HepG2 (cell line): ENCODE results near the gene SLC44A4. TPM values are rescaled to one million over a fixed set of nuclear protein-coding genes. Genes with fewer than 3 reads are reported as not detected.

Experiments used
- ESRRA ChIP-seq: sonication (generic); formaldehyde crosslinking; IDR thresholded peaks from 2 replicates; pipeline ENCODE4 v1.5.1; 2020; ENCODE audit warnings: mild to moderate bottlenecking, low read depth, missing genetic modification reagents
- ETV5 ChIP-seq: IDR thresholded peaks from 2 replicates; pipeline ENCODE4 v1.6.1; 2018; ENCODE audit warnings: missing biosample characterization, missing genetic modification reagents, inconsistent platforms, borderline replicate concordance
- ISL2 ChIP-seq: sonication (generic); formaldehyde crosslinking; IDR thresholded peaks from 2 replicates; pipeline ENCODE4 v1.5.0; 2020; ENCODE audit warnings: missing genetic modification reagents
- MBD4 ChIP-seq: IDR thresholded peaks from 2 replicates; pipeline ENCODE4 v1.6.1; 2012; ENCODE audit warnings: low read length, inconsistent platforms, borderline replicate concordance
- MIXL1 ChIP-seq: IDR thresholded peaks from 2 replicates; pipeline ENCODE4 v1.6.1; 2016
- PHF21A ChIP-seq: sonication (generic); formaldehyde crosslinking; IDR thresholded peaks from 2 replicates; pipeline ENCODE4 v1.5.0; 2020; ENCODE audit warnings: mild to moderate bottlenecking, missing genetic modification reagents
- REL ChIP-seq: sonication (generic); formaldehyde crosslinking; conservative IDR thresholded peaks from 2 replicates; pipeline ENCODE4 v1.8.0; 2022; ENCODE audit warnings: mild to moderate bottlenecking, missing genetic modification reagents, moderate library complexity
- TGIF2 ChIP-seq: IDR thresholded peaks from 2 replicates; pipeline ENCODE4 v1.6.1; 2016; ENCODE audit warnings: control low read depth, missing compliant biosample characterization
- ZBTB42 ChIP-seq: sonication (generic); formaldehyde crosslinking; IDR thresholded peaks from 2 replicates; pipeline ENCODE4 v1.5.0; 2020; ENCODE audit warnings: mild to moderate bottlenecking, missing genetic modification reagents
- ZMAT3 ChIP-seq: sonication (generic); formaldehyde crosslinking; conservative IDR thresholded peaks from 2 replicates; pipeline ENCODE4 v1.7.0; 2021; ENCODE audit warnings: missing genetic modification reagents
- ZNF331 ChIP-seq: sonication (generic); formaldehyde crosslinking; IDR thresholded peaks from 2 replicates; pipeline ENCODE4 v1.4.0; 2020; ENCODE audit warnings: missing genetic modification reagents
- ZNF431 ChIP-seq: sonication (generic); formaldehyde crosslinking; IDR thresholded peaks from 2 replicates; pipeline ENCODE4 v1.9.0; 2022; ENCODE audit warnings: missing genetic modification reagents, low read depth, mild to moderate bottlenecking, borderline replicate concordance
- ZNF563 ChIP-seq: sonication (generic); formaldehyde crosslinking; IDR thresholded peaks from 2 replicates; pipeline ENCODE4 v1.8.0; 2022; ENCODE audit warnings: mild to moderate bottlenecking, moderate library complexity, missing genetic modification reagents
- polyA plus RNA-seq, 8 experiments: library from polyadenylated mRNA; depleted of rRNA in 3 of 8; stranded (reverse) in 7 of 8; unstranded in 1 of 8; fragments of >200 nt; fragmentation: Illumina TruSeq in 4 of 8; extraction: Trizol in 4 of 8; gene quantifications; 2 replicates each; pipeline versions ENCODE4 v1.2.1 to v1.2.3, GENCODE V29; 2011 to 2016; ENCODE audit warnings: low read depth in 4 of 8, missing spikeins in 1 of 8, mixed read lengths in 1 of 8; ENCODE audit not compliant: insufficient read depth in 1 of 8
- total RNA-seq, 5 experiments: library from RNA; depleted of rRNA; stranded (reverse); fragments of >200 nt; fragmentation: Illumina TruSeq; extraction: Trizol; gene quantifications; 2 replicates each; pipeline ENCODE4 v1.2.3, GENCODE V29; 2016; ENCODE audit warnings: low read depth in 1 of 5
- TF ChIP-seq, protein P1 (sequence below), 2 experiments: sonication (generic) in 1 of 2; formaldehyde crosslinking in 1 of 2; IDR thresholded peaks; 2 replicates each; pipeline versions ENCODE4 v1.5.1 to v1.6.1; 2011 to 2020; ENCODE audit warnings: borderline replicate concordance in 1 of 2, low read depth in 1 of 2, low read length in 1 of 2, mild to moderate bottlenecking in 1 of 2, missing genetic modification reagents in 1 of 2, moderate library complexity in 1 of 2
- TF ChIP-seq, protein P2 (sequence below): IDR thresholded peaks from 2 replicates; pipeline ENCODE4 v1.6.1; 2016; ENCODE audit warnings: missing compliant biosample characterization, missing genetic modification reagents, borderline replicate concordance
- TF ChIP-seq, protein P3 (sequence below): IDR thresholded peaks from 2 replicates; pipeline ENCODE4 v1.6.1; 2016; ENCODE audit warnings: low read depth
- TF ChIP-seq, protein P4 (sequence below): sonication (generic); formaldehyde crosslinking; IDR thresholded peaks from 2 replicates; pipeline ENCODE4 v1.8.0; 2022; ENCODE audit warnings: mild to moderate bottlenecking, missing genetic modification reagents, borderline replicate concordance
- TF ChIP-seq, protein P5 (sequence below): sonication (generic); formaldehyde crosslinking; IDR thresholded peaks from 2 replicates; pipeline ENCODE4 v1.5.1; 2020; ENCODE audit warnings: mild to moderate bottlenecking, moderate library complexity, missing genetic modification reagents
- TF ChIP-seq, protein P6 (sequence below): sonication (generic); formaldehyde crosslinking; IDR thresholded peaks from 2 replicates; pipeline ENCODE4 v1.4.0; 2020; ENCODE audit warnings: mild to moderate bottlenecking, missing genetic modification reagents

The SLC44A4 gene
- total and polyA plus RNA-seq, 2 of the 13 experiments (the other 11 are each of a cell fraction or from before 2014, with no cell fraction given) = 3.5 to 5.9 TPM

DNA sequence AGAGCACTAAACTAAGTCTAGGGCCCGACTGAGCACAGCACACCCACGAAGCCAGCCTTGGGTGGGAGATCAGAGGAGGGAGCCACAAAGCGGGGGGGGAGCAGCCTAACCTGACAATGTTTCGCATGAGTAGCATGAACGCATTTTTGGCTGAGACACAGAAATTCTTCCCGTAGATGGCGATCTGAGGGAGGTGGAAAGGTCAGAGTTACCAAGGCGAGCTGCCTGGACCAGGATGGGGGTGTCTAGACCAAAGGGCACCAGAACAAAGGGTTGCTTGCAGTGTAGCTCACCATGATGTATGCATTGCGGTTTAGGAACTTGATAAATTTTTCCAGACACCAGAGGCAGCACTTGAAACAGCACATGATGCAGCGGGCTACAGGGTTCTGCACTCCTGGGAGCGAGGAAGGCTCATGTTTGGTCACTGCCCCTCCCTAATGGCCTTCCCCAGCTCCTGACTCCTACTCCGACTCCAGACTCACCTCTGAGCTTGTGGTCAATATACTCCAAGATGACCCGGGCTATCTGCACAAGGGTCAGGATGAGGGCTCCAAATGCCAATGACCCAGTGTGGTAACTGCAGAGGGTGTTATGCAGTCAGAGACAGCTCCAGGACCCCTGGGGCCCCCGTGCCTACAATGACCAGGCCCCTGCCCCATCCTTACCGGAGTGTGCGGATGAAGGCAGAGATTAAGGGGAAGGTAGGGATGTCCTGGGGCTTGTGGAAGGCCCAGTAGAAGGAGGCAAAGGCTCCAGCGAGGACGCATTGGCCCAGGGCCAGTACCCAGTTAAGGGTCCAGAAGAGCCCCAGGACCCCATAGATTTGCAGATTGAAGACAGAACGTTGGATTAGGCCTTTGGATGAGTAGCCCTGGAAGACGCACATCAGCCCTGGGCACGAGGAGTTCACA lies 13.3 kb downstream of the SLC44A4 start (continued):
- TF ChIP-seq, protein P1, sequence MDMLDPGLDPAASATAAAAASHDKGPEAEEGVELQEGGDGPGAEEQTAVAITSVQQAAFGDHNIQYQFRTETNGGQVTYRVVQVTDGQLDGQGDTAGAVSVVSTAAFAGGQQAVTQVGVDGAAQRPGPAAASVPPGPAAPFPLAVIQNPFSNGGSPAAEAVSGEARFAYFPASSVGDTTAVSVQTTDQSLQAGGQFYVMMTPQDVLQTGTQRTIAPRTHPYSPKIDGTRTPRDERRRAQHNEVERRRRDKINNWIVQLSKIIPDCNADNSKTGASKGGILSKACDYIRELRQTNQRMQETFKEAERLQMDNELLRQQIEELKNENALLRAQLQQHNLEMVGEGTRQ (IDR thresholded peaks at IDR 0.05; ENCODE audit: low read depth, low read length) = peak; percentile 54
- TF ChIP-seq, protein P1 (CRISPR knock-in tag; IDR thresholded peaks at IDR 0.05; ENCODE audit: borderline replicate concordance) = 0 out of 2 replicates have a peak, but pooled peaks have one; percentile 62
- TF ChIP-seq MIXL1 = peak; percentile 84; the same call in 1 of the 2 replicates
- TF ChIP-seq, protein P2, sequence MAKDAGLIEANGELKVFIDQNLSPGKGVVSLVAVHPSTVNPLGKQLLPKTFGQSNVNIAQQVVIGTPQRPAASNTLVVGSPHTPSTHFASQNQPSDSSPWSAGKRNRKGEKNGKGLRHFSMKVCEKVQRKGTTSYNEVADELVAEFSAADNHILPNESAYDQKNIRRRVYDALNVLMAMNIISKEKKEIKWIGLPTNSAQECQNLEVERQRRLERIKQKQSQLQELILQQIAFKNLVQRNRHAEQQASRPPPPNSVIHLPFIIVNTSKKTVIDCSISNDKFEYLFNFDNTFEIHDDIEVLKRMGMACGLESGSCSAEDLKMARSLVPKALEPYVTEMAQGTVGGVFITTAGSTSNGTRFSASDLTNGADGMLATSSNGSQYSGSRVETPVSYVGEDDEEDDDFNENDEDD = peak; percentile 64; the same call in 1 of the 2 replicates
- TF ChIP-seq, protein P3, sequence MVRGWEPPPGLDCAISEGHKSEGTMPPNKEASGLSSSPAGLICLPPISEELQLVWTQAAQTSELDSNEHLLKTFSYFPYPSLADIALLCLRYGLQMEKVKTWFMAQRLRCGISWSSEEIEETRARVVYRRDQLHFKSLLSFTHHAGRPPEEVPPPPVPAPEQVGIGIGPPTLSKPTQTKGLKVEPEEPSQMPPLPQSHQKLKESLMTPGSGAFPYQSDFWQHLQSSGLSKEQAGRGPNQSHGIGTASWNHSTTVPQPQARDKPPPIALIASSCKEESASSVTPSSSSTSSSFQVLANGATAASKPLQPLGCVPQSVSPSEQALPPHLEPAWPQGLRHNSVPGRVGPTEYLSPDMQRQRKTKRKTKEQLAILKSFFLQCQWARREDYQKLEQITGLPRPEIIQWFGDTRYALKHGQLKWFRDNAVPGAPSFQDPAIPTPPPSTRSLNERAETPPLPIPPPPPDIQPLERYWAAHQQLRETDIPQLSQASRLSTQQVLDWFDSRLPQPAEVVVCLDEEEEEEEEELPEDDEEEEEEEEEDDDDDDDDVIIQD (CRISPR knock-in tag) = peak; percentile 63
- TF ChIP-seq, protein P4, sequence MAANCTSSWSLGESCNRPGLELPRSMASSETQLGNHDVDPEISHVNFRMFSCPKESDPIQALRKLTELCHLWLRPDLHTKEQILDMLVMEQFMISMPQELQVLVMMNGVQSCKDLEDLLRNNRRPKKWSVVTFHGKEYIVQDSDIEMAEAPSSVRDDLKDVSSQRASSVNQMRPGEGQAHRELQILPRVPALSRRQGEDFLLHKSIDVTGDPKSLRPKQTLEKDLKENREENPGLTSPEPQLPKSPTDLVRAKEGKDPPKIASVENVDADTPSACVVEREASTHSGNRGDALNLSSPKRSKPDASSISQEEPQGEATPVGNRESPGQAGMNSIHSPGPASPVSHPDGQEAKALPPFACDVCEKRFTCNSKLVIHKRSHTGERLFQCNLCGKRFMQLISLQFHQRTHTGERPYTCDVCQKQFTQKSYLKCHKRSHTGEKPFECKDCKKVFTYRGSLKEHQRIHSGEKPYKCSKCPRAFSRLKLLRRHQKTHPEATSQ = peak; percentile 61
- TF ChIP-seq ZBTB42 = 0 out of 2 replicates have a peak, but pooled peaks have one; percentile 78
- TF ChIP-seq, protein P5, sequence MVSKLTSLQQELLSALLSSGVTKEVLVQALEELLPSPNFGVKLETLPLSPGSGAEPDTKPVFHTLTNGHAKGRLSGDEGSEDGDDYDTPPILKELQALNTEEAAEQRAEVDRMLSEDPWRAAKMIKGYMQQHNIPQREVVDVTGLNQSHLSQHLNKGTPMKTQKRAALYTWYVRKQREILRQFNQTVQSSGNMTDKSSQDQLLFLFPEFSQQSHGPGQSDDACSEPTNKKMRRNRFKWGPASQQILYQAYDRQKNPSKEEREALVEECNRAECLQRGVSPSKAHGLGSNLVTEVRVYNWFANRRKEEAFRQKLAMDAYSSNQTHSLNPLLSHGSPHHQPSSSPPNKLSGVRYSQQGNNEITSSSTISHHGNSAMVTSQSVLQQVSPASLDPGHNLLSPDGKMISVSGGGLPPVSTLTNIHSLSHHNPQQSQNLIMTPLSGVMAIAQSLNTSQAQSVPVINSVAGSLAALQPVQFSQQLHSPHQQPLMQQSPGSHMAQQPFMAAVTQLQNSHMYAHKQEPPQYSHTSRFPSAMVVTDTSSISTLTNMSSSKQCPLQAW (CRISPR knock-in tag) = 0 out of 2 replicates have a peak, but pooled peaks have one; percentile 31
- TF ChIP-seq MBD4 = no peak
- TF ChIP-seq ESRRA = peak; percentile 59; the same call in 1 of the 2 replicates
- TF ChIP-seq PHF21A (CRISPR knock-in tag) = peak; percentile 96
- 0 out of 2 replicates have a peak, but pooled peaks have one; percentile 65 for TF ChIP-seq ZNF431
- TF ChIP-seq, protein P6, sequence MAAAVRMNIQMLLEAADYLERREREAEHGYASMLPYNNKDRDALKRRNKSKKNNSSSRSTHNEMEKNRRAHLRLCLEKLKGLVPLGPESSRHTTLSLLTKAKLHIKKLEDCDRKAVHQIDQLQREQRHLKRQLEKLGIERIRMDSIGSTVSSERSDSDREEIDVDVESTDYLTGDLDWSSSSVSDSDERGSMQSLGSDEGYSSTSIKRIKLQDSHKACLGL (CRISPR knock-in tag) = no peak
- no peak for TF ChIP-seq REL (CRISPR knock-in tag)
- peak; percentile 47 for TF ChIP-seq ETV5 (CRISPR knock-in tag)
- TF ChIP-seq ISL2 (CRISPR knock-in tag) = peak; percentile 89
- TF ChIP-seq ZNF563 = no peak
- TF ChIP-seq ZNF331 (CRISPR knock-in tag) = peak; percentile 94
- 0 out of 2 replicates have a peak, but pooled peaks have one; percentile 56 for TF ChIP-seq ZMAT3 (CRISPR knock-in tag)
- peak; percentile 68; the same call in 1 of the 2 replicates for TF ChIP-seq TGIF2 (CRISPR knock-in tag)
